Testis (tissue), 3 donors: ENCODE results near the gene CADPS. TPM values are rescaled to one million over a fixed set of nuclear protein-coding genes. Genes with fewer than 3 reads are reported as not detected.
A peak's percentile ranks its signal among the peaks of the same experiment; 100 is the strongest.

Experiments used
- DNase-seq: peaks from one replicate; pipeline ENCODE4 v3.0.0-alpha.2; 2019
- H3K27ac ChIP-seq, 2 donors: fragments of 200-600 bp; sonication (generic); one replicate each; pipeline ENCODE4 v1.5.1; 2019
- H3K27me3 ChIP-seq: fragments of 200-600 bp; sonication (generic); one replicate; pipeline ENCODE4 v1.5.1; 2019
- H3K36me3 ChIP-seq: fragments of 200-600 bp; sonication (generic); one replicate; pipeline ENCODE4 v1.5.1; 2017; ENCODE audit warnings: low read depth; ENCODE audit errors: missing control alignments
- H3K4me1 ChIP-seq: fragments of 200-600 bp; sonication (generic); one replicate; pipeline ENCODE4 v1.5.1; 2019
- H3K4me3 ChIP-seq, 2 donors: fragments of 200-600 bp; sonication (generic); one replicate each; pipeline ENCODE4 v1.5.1; 2017 to 2019
- H3K9me3 ChIP-seq: fragments of 200-600 bp; sonication (generic); one replicate; pipeline ENCODE4 v1.5.1; 2017
- POLR2A ChIP-seq: fragments of 450-650 bp; IDR thresholded peaks from one replicate; pipeline ENCODE4 v1.6.1; 2017; ENCODE audit warnings: antibody characterized with exemption, mild to moderate bottlenecking, moderate library complexity
- WGBS, 2 donors: methylation state at CpG; one replicate each; pipeline ENCODE4 v1.1.5; 2018; 5-methylcytosine and 5-hydroxymethylcytosine counted together
- intact Hi-C: fragments of 100-400 bp; cut with DNase I; formaldehyde crosslinking; loops from one replicate; pipeline ENCODE4 v1.15.1; 2023; ENCODE audit warnings: low total_unique reads
- polyA plus RNA-seq: library from polyadenylated mRNA; stranded (reverse); fragments of 350-450 nt; fragmentation: Illumina TruSeq; extraction: RNeasy Lipid Tissue Mini Kit (QIAGEN cat#74804); gene quantifications from one replicate; pipeline ENCODE4 v1.2.3, GENCODE V29; 2014; ENCODE audit warnings: low read depth, low replicate concordance; ENCODE audit not compliant: insufficient read depth
- total RNA-seq, 2 donors: library from RNA; depleted of rRNA; stranded (reverse); fragments of >200 nt; gene quantifications; one replicate each; pipeline ENCODE4 v1.2.3, GENCODE V29; 2016
- TF ChIP-seq, protein P1 (sequence below), 3 experiments: fragments of 450-650 bp in 2 of 3; fragments of 200-600 bp in 1 of 3; sonication (generic) in 1 of 3; IDR thresholded peaks; one replicate each; pipeline ENCODE4 v1.5.1; 2016 to 2019; ENCODE audit warnings: antibody characterized with exemption in 3 of 3, mild to moderate bottlenecking in 2 of 3, moderate library complexity in 1 of 3

The CADPS gene
- total and polyA plus RNA-seq, 3 donors from 2014 or later, result 8.6 to 56.4 (median 21.6) TPM

DNA sequence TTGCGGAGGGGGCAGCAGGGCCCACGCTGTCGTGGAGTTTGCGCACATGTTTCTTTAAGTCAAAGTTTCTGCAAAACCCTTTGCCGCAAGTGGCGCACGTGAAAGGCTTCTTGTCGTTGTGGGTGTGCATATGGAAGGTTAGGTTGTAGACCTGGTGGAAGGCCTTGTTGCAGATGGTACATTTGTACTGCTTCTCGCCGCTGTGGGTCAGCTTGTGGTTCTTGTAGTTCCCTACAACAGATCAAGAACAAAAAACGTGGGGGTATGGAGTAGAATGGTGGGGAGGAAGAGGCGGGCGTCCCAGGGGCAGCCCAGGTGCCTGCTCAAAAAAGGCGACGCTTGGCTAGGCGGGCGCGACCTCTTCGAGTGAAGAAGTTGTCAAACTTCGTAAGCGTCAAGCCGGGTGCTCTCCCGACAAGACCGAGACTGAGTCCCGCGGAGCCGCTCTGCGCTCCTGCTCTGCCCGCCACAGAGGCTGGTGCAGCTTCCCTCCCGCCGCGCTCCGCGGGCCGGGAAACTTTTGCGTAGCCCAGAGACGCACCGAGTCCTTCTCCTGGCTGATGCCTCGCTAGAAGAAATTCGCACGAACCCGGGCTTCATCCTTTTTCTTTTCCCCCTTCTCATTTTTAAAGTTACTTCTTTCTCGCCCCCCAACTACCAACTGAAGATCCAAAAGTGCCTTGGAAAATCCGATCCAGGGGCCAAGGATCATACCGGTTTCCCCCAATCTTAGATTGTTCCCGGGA is 504.9 kb downstream of the CADPS start:
- Histone ChIP-seq H3K9me3 (no peaks in the 10 kb centered on the region), H3K27me3 (no peaks in the 10 kb centered on the region), H3K27ac (no peak overlapping the region), H3K4me1 (peaks cover 25% of the 10 kb centered on the region), H3K36me3 (no peaks in the 10 kb centered on the region), H3K4me3 (no peak overlapping the region)
- intact Hi-C loops, result no loop called here
- TF ChIP-seq, protein P1, sequence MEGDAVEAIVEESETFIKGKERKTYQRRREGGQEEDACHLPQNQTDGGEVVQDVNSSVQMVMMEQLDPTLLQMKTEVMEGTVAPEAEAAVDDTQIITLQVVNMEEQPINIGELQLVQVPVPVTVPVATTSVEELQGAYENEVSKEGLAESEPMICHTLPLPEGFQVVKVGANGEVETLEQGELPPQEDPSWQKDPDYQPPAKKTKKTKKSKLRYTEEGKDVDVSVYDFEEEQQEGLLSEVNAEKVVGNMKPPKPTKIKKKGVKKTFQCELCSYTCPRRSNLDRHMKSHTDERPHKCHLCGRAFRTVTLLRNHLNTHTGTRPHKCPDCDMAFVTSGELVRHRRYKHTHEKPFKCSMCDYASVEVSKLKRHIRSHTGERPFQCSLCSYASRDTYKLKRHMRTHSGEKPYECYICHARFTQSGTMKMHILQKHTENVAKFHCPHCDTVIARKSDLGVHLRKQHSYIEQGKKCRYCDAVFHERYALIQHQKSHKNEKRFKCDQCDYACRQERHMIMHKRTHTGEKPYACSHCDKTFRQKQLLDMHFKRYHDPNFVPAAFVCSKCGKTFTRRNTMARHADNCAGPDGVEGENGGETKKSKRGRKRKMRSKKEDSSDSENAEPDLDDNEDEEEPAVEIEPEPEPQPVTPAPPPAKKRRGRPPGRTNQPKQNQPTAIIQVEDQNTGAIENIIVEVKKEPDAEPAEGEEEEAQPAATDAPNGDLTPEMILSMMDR (IDR thresholded peaks at IDR 0.05), result no peak
- TF ChIP-seq POLR2A, result no peak
- DNase-seq, result no peak
- WGBS, 2 donors, result 8% methylated on average over 46 of the region's 46 CpGs

DNA sequence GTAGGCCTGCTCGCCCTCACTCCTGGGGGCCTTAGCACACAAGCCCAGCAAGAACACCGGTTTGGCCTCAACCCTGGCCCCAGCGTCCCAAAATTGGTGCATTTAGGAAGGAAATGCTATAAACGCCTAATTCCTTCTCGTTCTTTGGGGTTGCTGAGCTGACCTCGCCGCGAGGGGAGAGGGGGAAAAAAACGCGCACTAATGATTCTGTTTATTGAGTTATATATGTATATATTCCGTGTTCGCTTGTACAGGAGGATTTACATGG is 505.8 kb downstream of the CADPS start:
- no peak for DNase-seq
- Histone ChIP-seq H3K4me3 (no peak overlapping the region), H3K36me3 (no peaks in the 10 kb centered on the region), H3K9me3 (no peaks in the 10 kb centered on the region), H3K27me3 (no peaks in the 10 kb centered on the region), H3K4me1 (peaks cover 25% of the 10 kb centered on the region), H3K27ac (no peak overlapping the region)
- 6 to 12% methylated on average over 12 of the region's 12 CpGs for whole genome bisulfite sequencing, 2 donors
- no peak for TF ChIP-seq POLR2A
- TF ChIP-seq, protein P1 (IDR thresholded peaks at IDR 0.05), result no peak
- intact Hi-C loops, result no loop called here

- 3 to 4% methylated on average over 39 to 58 of the region's 58 CpGs for WGBS, 2 donors
- H3K4me3 ChIP-seq, result peak overlapping the region; percentile 18 to 24
- no peak for DNase-seq
- H3K9me3 ChIP-seq, result no peaks in the 10 kb centered on the region
- no peaks in the 10 kb centered on the region for H3K36me3 ChIP-seq
- H3K4me1 ChIP-seq, result peaks cover 20% of the 10 kb centered on the region
- TF ChIP-seq POLR2A, result no peak
- TF ChIP-seq, protein P1 (IDR thresholded peaks at IDR 0.05), result no peak
- intact Hi-C loops, result no loop called here
- no peaks in the 10 kb centered on the region for H3K27me3 ChIP-seq
- H3K27ac ChIP-seq, result no peak overlapping the region
Observed at GRCh38 chr3:62368705-62369475, 506.3 kb downstream of the CADPS start.

DNA sequence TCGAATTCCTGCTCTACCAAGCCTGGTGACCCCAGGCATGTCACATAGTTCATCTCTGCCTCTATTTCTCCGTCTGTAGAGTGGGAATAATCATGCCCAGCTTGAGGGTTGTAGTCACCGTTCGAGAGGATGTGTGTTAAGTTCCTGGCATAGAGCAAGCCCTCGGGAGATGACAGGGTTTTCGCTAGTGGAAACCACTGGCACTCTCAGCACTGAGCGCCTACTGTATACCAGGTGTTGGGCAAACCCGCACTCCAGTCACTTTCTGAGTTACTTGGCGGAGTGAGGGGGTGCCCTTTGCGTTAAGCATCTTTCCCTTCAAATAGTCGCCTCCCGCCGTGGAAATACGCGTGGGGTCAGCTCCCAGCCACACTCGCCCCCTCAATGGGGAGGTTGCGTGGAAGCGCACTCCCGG is 506.9 kb downstream of the CADPS start:
- no peaks in the 10 kb centered on the region for H3K27me3 ChIP-seq
- H3K27ac ChIP-seq, result no peak overlapping the region
- H3K4me1 ChIP-seq, result peaks cover 14% of the 10 kb centered on the region
- H3K9me3 ChIP-seq, result no peaks in the 10 kb centered on the region
- 12 to 14% methylated on average over 17 to 19 of the region's 19 CpGs for WGBS, 2 donors
- TF ChIP-seq, protein P1 (IDR thresholded peaks at IDR 0.05), result no peak
- TF ChIP-seq POLR2A, result no peak
- no peak for DNase-seq
- no peaks in the 10 kb centered on the region for H3K36me3 ChIP-seq
- intact Hi-C loops, result no loop called here
- H3K4me3 ChIP-seq, result peak overlapping the region; percentile 18 to 24
